D721Med (cell line): ENCODE data around the gene EPM2AIP1.
"Not testable (repeated sequence)": the region's sequence is repeated elsewhere in the genome, so short reads cannot be mapped to it uniquely, and the experiment has no call there.

Source experiments
- DNase-seq: peaks from one replicate; pipeline ENCODE4 v3.0.0; 2011; ENCODE audit warnings: low spot score; ENCODE audit not compliant: insufficient read length
- FAIRE-seq: peaks from 2 replicates; lab custom pipeline; 2011; peaks lifted over from hg19 to GRCh38; lab: Jason Lieb, UNC
- TF ChIP-seq, protein P1 (sequence below): IDR thresholded peaks from 2 replicates; pipeline ENCODE4 v1.5.1; 2012; ENCODE audit warnings: mild to moderate bottlenecking, control low read depth; ENCODE audit not compliant: insufficient read depth; ENCODE audit errors: missing control alignments

The EPM2AIP1 gene

GRCh38 chr3:36964331-36964730 is 28.6 kb downstream of the EPM2AIP1 start:
- DNase-seq: no peak
- TF ChIP-seq, protein P1, sequence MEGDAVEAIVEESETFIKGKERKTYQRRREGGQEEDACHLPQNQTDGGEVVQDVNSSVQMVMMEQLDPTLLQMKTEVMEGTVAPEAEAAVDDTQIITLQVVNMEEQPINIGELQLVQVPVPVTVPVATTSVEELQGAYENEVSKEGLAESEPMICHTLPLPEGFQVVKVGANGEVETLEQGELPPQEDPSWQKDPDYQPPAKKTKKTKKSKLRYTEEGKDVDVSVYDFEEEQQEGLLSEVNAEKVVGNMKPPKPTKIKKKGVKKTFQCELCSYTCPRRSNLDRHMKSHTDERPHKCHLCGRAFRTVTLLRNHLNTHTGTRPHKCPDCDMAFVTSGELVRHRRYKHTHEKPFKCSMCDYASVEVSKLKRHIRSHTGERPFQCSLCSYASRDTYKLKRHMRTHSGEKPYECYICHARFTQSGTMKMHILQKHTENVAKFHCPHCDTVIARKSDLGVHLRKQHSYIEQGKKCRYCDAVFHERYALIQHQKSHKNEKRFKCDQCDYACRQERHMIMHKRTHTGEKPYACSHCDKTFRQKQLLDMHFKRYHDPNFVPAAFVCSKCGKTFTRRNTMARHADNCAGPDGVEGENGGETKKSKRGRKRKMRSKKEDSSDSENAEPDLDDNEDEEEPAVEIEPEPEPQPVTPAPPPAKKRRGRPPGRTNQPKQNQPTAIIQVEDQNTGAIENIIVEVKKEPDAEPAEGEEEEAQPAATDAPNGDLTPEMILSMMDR: no peak
- no peak for FAIRE-seq

GRCh38 chr3:36963008-36963407 is 29.9 kb downstream of the EPM2AIP1 start:
- FAIRE-seq, DNase-seq: not testable (repeated sequence)

DNA sequence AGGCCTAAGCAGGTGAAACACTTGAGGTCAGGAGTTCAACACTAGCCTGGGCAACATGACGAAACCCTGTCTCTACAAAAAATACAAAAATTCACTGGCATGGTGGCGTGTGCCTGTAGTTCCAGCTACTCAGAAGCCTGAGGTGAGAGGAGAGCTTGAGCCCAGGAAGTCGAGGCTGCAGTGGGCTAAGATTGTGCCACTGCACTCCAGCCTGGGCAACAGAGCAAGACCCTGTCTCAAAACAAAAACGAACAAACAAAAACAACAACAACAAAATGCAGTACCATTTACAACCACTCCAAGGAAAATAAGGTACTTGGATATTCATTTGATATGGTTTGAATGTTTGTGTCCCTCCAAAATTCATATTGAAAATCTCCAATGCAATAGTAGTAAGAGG is 32.4 kb downstream of the EPM2AIP1 start:
- no peak for FAIRE-seq
- TF ChIP-seq, protein P1: no peak

GRCh38 chr3:36959821-36960220 is 33.1 kb downstream of the EPM2AIP1 start:
- FAIRE-seq (no peak), DNase-seq (no peak)
- TF ChIP-seq, protein P1: no peak

More for the DNA sequence above, 32.4 kb downstream of the EPM2AIP1 start:
- DNase-seq: no peak

- FAIRE-seq (no peak), DNase-seq (no peak)
- TF ChIP-seq, protein P1: no peak
Measured at GRCh38 chr3:36957862-36958686, 34.9 kb downstream of the EPM2AIP1 start.

DNA sequence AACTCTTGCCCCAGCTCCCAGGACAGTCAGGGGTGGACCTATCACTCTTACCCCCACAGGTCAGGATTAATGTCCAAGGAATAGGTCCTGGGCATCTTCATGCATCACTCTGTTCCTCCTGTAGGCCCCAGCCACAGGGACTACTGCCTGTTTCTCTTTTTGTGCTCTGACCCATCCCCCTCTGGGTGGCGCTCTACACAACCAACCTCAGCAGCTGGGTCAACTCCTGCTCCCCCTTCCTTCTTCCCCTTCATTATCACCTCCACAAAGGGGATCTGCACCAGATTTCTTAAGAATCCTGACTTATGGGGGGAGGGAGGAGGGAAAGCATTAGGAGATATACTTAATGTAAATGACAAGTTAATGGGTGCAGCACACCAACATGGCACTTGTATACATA is 35.9 kb downstream of the EPM2AIP1 start:
- DNase-seq (no peak), FAIRE-seq (no peak)
- TF ChIP-seq, protein P1: no peak

DNA sequence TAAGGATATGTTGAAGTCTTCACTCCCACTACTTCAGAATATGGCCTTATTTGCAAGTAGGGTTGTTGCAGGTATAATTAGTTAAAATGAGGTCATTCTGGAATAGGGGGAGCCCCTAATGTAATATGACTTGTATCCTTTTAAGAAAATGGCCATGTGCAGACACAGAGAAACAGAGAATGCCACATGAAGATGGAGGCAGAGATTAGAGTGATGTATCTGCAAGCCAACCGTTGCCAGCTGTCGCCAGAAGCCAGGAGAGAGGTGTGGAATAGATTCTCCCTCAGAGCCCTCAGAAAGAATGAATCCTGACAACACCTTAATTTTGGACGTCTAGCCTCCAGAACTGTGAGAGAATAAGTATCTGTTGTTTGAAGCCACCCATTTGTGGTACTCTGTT is 36.8 kb downstream of the EPM2AIP1 start:
- DNase-seq: no peak
- no peak for FAIRE-seq
- TF ChIP-seq, protein P1: no peak
